ENCODE data around the gene RASAL2. TPM values are rescaled to one million over a fixed set of nuclear protein-coding genes. Genes with fewer than 3 reads are reported as not detected.

RASAL2 gene
- total and polyA plus RNA-seq, 2 of the 13 experiments (the other 11 are each of a cell fraction or from before 2014, with no cell fraction given), result 5.4 to 5.9 TPM

DNA sequence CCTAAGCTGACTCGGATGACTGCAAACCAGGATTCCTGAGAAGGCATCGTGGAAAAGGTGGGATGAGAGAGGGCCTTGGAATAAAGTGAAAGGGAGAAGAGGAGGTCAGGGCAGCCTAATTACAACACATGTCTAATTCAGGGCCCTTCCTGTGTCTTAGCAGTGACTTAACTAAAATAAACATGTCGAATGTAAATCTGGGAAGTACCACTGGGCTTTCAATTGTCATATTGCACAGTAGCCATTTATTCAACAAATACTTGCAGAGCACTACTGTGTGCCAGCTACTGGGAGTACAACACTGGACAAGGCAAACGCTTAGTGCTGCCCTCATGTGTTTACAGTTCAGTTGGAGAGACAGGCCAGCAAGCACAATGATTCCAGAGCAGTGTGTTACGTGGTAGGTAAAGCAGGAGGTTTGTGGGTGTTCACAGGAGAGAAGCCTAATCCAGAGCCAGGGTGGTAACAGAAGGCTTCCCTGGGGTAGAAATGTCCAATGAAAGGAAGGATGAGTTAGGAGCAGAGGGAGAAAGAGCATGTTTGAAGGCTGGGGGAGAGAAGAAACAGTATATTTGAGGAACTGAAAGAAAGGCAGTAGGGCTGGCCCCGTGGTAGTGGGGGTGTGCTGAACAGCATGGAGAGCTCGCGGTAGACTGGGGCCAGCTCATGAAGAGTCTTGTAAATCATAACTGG lies 38.0 kb upstream of the RASAL2 start (continued):
- TF ChIP-seq ZMYM2 (CRISPR knock-in tag; IDR thresholded peaks at IDR 0.05) (0 out of 2 replicates have a peak, but pooled peaks have one; percentile 48), ZNF564 (CRISPR knock-in tag; IDR thresholded peaks at IDR 0.05) (no peak), THAP11 (CRISPR knock-in tag; IDR thresholded peaks at IDR 0.05) (peak; percentile 32; the same call in 1 of the 2 replicates), NFIC (IDR thresholded peaks at IDR 0.05; ENCODE audit: low read length) (no peak), ZNF12 (CRISPR knock-in tag; IDR thresholded peaks at IDR 0.05) (0 out of 2 replicates have a peak, but pooled peaks have one; percentile 24), KLF11 (CRISPR knock-in tag; IDR thresholded peaks at IDR 0.05) (no peak), KDM2A (CRISPR knock-in tag; IDR thresholded peaks at IDR 0.05; ENCODE audit: borderline replicate concordance, low read depth) (0 out of 2 replicates have a peak, but pooled peaks have one; percentile 20), PPARG (CRISPR knock-in tag; conservative IDR thresholded peaks at IDR 0.05) (peak; percentile 42; the same call in 1 of the 2 replicates), ZZZ3 (CRISPR knock-in tag; IDR thresholded peaks at IDR 0.05; ENCODE audit: borderline replicate concordance) (no peak), SMYD3 (CRISPR knock-in tag; IDR thresholded peaks at IDR 0.05) (no peak), FOXA3 (CRISPR knock-in tag; IDR thresholded peaks at IDR 0.05) (peak; percentile 66; the same call in 1 of the 2 replicates), ZNF709 (CRISPR knock-in tag; IDR thresholded peaks at IDR 0.05) (peak; percentile 26; the same call in 1 of the 2 replicates), ZNF224 (CRISPR knock-in tag; IDR thresholded peaks at IDR 0.05) (no peak), ZNF180 (CRISPR knock-in tag; IDR thresholded peaks at IDR 0.05; ENCODE audit: borderline replicate concordance, low read depth) (no peak), DMAP1 (CRISPR knock-in tag; IDR thresholded peaks at IDR 0.05) (peak; percentile 56; the same call in 1 of the 2 replicates), SRF (IDR thresholded peaks at IDR 0.05; ENCODE audit: low read depth, low read length) (no peak), ZNF878 (CRISPR knock-in tag; IDR thresholded peaks at IDR 0.05) (no peak)
- TF ChIP-seq, protein P1, sequence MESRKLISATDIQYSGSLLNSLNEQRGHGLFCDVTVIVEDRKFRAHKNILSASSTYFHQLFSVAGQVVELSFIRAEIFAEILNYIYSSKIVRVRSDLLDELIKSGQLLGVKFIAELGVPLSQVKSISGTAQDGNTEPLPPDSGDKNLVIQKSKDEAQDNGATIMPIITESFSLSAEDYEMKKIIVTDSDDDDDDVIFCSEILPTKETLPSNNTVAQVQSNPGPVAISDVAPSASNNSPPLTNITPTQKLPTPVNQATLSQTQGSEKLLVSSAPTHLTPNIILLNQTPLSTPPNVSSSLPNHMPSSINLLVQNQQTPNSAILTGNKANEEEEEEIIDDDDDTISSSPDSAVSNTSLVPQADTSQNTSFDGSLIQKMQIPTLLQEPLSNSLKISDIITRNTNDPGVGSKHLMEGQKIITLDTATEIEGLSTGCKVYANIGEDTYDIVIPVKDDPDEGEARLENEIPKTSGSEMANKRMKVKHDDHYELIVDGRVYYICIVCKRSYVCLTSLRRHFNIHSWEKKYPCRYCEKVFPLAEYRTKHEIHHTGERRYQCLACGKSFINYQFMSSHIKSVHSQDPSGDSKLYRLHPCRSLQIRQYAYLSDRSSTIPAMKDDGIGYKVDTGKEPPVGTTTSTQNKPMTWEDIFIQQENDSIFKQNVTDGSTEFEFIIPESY (CRISPR knock-in tag; IDR thresholded peaks at IDR 0.05), result peak; percentile 71
- TF ChIP-seq, protein P2, sequence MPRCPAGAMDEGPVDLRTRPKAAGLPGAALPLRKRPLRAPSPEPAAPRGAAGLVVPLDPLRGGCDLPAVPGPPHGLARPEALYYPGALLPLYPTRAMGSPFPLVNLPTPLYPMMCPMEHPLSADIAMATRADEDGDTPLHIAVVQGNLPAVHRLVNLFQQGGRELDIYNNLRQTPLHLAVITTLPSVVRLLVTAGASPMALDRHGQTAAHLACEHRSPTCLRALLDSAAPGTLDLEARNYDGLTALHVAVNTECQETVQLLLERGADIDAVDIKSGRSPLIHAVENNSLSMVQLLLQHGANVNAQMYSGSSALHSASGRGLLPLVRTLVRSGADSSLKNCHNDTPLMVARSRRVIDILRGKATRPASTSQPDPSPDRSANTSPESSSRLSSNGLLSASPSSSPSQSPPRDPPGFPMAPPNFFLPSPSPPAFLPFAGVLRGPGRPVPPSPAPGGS (CRISPR knock-in tag; IDR thresholded peaks at IDR 0.05), result peak; percentile 42; the same call in 1 of the 2 replicates
- TF ChIP-seq, protein P3, sequence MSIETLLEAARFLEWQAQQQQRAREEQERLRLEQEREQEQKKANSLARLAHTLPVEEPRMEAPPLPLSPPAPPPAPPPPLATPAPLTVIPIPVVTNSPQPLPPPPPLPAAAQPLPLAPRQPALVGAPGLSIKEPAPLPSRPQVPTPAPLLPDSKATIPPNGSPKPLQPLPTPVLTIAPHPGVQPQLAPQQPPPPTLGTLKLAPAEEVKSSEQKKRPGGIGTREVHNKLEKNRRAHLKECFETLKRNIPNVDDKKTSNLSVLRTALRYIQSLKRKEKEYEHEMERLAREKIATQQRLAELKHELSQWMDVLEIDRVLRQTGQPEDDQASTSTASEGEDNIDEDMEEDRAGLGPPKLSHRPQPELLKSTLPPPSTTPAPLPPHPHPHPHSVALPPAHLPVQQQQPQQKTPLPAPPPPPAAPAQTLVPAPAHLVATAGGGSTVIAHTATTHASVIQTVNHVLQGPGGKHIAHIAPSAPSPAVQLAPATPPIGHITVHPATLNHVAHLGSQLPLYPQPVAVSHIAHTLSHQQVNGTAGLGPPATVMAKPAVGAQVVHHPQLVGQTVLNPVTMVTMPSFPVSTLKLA (IDR thresholded peaks at IDR 0.05), result no peak
- TF ChIP-seq, protein P4, sequence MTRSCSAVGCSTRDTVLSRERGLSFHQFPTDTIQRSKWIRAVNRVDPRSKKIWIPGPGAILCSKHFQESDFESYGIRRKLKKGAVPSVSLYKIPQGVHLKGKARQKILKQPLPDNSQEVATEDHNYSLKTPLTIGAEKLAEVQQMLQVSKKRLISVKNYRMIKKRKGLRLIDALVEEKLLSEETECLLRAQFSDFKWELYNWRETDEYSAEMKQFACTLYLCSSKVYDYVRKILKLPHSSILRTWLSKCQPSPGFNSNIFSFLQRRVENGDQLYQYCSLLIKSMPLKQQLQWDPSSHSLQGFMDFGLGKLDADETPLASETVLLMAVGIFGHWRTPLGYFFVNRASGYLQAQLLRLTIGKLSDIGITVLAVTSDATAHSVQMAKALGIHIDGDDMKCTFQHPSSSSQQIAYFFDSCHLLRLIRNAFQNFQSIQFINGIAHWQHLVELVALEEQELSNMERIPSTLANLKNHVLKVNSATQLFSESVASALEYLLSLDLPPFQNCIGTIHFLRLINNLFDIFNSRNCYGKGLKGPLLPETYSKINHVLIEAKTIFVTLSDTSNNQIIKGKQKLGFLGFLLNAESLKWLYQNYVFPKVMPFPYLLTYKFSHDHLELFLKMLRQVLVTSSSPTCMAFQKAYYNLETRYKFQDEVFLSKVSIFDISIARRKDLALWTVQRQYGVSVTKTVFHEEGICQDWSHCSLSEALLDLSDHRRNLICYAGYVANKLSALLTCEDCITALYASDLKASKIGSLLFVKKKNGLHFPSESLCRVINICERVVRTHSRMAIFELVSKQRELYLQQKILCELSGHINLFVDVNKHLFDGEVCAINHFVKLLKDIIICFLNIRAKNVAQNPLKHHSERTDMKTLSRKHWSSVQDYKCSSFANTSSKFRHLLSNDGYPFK (CRISPR knock-in tag; IDR thresholded peaks at IDR 0.05; ENCODE audit: borderline replicate concordance), result no peak
- TF ChIP-seq, protein P5, sequence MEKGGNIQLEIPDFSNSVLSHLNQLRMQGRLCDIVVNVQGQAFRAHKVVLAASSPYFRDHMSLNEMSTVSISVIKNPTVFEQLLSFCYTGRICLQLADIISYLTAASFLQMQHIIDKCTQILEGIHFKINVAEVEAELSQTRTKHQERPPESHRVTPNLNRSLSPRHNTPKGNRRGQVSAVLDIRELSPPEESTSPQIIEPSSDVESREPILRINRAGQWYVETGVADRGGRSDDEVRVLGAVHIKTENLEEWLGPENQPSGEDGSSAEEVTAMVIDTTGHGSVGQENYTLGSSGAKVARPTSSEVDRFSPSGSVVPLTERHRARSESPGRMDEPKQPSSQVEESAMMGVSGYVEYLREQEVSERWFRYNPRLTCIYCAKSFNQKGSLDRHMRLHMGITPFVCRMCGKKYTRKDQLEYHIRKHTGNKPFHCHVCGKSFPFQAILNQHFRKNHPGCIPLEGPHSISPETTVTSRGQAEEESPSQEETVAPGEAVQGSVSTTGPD (CRISPR knock-in tag; IDR thresholded peaks at IDR 0.05), result no peak

All from HepG2 (cell line).